Retinal pigment epithelial cell (primary cell): ENCODE measurements around the gene MS4A4E.

ENCODE experiments used
- DNase-seq: peaks from one replicate; pipeline ENCODE4 v3.0.0-alpha.2; 2010; ENCODE audit warnings: low read depth
- H3K4me3 ChIP-seq: 2 replicates; pipeline ENCODE4 v1.5.1; 2011; ENCODE audit warnings: mild to moderate bottlenecking, low read length, control low read depth, moderate library complexity
- TF ChIP-seq, protein P1 (sequence below): conservative IDR thresholded peaks from 2 replicates; pipeline ENCODE4 v1.5.1; 2011; ENCODE audit warnings: low read depth, low read length, control low read depth, inconsistent platforms

Gene MS4A4E

GRCh38 chr11:60221692-60222091, 21.2 kb downstream of the MS4A4E start:
- TF ChIP-seq, protein P1, sequence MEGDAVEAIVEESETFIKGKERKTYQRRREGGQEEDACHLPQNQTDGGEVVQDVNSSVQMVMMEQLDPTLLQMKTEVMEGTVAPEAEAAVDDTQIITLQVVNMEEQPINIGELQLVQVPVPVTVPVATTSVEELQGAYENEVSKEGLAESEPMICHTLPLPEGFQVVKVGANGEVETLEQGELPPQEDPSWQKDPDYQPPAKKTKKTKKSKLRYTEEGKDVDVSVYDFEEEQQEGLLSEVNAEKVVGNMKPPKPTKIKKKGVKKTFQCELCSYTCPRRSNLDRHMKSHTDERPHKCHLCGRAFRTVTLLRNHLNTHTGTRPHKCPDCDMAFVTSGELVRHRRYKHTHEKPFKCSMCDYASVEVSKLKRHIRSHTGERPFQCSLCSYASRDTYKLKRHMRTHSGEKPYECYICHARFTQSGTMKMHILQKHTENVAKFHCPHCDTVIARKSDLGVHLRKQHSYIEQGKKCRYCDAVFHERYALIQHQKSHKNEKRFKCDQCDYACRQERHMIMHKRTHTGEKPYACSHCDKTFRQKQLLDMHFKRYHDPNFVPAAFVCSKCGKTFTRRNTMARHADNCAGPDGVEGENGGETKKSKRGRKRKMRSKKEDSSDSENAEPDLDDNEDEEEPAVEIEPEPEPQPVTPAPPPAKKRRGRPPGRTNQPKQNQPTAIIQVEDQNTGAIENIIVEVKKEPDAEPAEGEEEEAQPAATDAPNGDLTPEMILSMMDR, result no peak
- H3K4me3 ChIP-seq, result no peak overlapping the region
- DNase-seq, result no peak

DNA sequence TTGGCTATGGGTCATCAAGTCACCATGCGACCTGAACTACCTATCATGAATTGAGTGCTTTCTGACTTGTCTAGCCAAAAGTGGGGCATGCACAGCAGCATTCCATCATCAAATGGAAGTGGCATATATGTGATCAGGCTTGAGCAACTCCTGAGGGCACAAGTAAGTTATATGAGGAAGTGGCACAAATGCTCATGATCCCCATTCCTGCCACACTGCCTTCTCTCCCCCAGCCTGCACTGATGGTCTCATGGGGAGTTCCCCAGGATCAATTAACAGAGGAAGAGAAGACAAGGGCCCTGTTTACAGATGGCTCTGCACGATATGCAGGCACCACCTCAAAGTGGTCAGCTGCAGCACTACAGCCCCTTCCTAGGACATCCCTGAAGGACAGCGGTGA, 21.8 kb downstream of the MS4A4E start:
- DNase-seq, result no peak
- H3K4me3 ChIP-seq, result no peak overlapping the region
- TF ChIP-seq, protein P1, result no peak

GRCh38 chr11:60214386-60214785, 28.6 kb downstream of the MS4A4E start:
- no peak for DNase-seq
- TF ChIP-seq, protein P1, result no peak
- H3K4me3 ChIP-seq, result no peak overlapping the region

DNA sequence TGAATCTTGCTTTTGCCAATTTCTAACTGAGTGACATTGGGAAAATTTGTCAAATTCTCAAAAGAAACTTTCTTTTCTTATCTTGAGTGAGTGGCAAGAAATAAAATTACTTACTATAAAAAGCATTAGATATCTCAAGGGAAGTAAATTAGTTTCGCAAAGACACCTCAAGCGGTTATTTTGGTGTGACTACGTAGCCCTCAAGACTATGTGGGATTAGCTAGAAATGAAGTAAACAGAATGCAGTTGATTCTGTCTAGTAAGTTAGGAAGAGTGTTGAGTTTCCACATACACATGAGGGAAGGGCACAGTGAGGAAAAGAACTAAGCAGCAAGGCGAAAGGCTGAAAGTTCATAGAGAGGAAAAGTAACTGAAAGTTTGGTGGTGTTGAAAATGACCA, 31.7 kb downstream of the MS4A4E start:
- TF ChIP-seq, protein P1, result no peak
- DNase-seq, result no peak
- H3K4me3 ChIP-seq, result no peak overlapping the region

GRCh38 chr11:60209977-60210376, 33.0 kb downstream of the MS4A4E start:
- no peak for DNase-seq
- H3K4me3 ChIP-seq, result no peak overlapping the region
- TF ChIP-seq, protein P1, result no peak

DNA sequence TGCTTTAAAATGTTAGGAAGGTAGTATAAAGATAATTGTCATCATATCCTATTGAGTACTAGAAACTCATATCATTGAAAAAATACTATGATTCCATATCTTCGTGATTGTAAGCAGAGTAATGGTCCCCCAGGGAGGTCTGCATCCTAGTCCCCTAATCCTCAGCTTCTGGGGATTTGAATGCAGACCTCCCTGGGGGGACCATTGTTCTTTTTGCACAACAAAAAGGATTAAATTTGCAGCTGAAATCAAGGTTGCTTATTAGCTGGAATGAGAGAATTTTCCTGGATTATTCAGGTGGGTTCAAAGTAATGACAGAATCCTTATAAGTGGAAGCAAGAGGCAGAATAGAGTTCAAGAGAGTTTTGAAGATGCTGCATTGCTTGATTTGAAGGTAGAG, 34.0 kb downstream of the MS4A4E start:
- no peak for DNase-seq
- no peak overlapping the region for H3K4me3 ChIP-seq
- TF ChIP-seq, protein P1, result no peak

DNA sequence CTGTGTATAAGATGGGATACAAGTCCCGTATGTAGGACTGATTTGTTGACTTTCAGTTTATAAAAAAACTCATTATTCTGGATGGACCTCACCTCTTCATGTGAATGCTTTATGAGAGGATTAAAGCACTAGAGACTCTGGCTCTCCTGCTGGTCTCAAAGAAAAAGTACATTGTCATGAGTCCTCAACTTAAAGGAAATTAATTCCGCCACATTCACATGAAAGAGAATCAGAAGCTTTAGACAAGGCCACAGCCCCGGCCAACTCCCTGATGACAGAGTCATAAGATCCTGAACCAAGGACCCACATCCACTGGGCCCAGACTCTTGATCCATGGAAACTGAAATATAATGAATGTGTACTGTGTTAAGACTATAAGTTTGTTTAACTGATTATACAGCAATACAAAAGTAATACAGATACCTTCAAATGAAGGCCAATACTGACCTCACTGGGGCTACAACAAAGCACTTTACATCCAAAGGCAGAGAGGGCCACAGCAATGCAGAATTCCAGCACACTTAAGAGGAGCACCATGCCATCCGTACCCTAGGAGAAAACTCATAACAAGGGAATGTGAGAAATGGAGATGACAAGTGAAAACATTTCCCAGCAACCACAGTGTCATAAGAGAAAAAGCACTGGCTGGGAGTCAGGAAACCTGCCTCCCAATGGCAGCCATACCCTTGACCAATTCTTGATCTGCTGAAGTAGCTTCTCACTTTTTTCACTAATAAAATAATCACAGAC, 34.6 kb downstream of the MS4A4E start:
- no peak for DNase-seq
- TF ChIP-seq, protein P1, result no peak
- H3K4me3 ChIP-seq, result no peak overlapping the region
